DLD1 (cell line): ENCODE results near the gene LIMS1.
"Not testable (repeated sequence)": the region's sequence is repeated elsewhere in the genome, so short reads cannot be mapped to it uniquely, and the experiment has no call there.

Experiments
- in situ Hi-C: cut with HindIII; loops from 2 replicates; pipeline ENCODE4 v1.10.0; 2017; ENCODE audit warnings: low sequenced_read_pairs

Gene LIMS1

DNA sequence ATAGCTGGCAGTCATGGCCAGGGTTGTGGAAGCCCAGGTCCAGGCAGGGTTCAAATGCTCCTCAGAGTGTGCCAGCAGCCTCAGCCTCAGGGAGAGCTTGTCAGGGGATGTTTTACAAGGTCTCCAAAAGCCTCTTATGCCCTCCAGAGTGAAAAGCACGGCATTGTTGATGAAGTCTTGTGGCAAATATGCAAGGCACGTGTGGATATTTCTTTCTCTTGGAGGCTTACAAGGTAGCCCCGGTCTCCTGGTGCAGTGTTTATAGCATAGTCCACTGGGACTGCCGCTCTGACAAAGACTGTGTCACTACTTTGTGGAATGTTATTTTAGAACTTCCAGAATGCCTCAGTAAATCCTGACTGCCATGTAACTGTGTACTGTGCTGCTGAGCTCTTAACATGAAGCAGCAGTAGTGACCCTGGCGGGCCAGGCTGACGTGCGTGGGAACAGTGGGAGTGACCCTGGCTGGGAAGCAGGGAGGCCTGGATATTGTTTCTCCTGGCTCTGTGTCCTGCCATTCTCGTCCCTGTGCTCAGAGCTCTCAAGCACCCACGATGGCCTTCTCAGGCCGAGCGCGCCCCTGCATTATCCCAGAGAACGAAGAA, 120.4 kb downstream of the LIMS1 start:
- in situ Hi-C loops = not testable (repeated sequence)

- in situ Hi-C loops = not testable (repeated sequence)
These were observed 121.0 kb downstream of the LIMS1 start for GRCh38 chr2:108655270-108655669.

DNA sequence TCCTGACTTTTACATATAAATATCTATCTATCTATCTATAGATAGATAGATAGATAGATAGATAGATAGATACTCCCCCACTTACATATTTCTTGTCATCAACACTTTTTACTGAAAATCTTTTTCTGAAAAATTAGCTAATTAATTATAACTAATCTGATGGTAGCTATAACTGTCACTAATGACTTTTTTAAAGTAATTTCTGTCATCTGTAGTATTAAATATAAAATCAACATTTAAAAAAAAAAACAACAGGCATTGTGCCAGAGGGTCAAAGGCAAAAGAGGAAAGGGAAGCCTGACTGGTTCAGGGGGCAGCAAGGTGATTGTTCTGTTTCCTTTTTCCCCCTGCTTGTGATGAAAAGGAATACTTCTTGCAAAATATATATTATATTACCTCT, 122.0 kb downstream of the LIMS1 start:
- in situ Hi-C loops = not testable (repeated sequence)

GRCh38 chr2:108657517-108657916, 123.2 kb downstream of the LIMS1 start:
- in situ Hi-C loops = not testable (repeated sequence)

GRCh38 chr2:108658553-108658952, 124.3 kb downstream of the LIMS1 start:
- in situ Hi-C loops = not testable (repeated sequence)

DNA sequence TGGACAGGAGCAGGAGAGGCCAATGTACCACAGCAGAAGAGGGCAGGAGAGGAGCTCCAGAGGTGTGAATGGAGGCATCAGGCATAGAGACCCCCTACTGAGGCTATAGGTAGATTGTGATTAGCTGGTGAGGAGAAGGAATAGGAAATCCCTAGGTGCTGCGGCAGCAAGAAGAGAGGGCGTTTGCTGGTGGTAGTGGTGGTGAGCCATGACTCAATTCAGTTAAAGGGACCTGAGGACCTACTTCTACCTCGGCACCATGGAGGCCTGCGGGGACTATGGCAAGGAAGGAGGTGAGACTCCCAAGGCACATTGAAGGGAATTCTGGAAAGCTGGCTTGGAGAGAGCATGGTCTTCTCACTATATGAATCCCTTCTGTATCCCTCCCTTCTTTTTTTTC, 127.2 kb downstream of the LIMS1 start:
- in situ Hi-C loops = not testable (repeated sequence)

- in situ Hi-C loops = not testable (repeated sequence)
These were observed 127.9 kb downstream of the LIMS1 start for GRCh38 chr2:108662207-108662612.

DNA sequence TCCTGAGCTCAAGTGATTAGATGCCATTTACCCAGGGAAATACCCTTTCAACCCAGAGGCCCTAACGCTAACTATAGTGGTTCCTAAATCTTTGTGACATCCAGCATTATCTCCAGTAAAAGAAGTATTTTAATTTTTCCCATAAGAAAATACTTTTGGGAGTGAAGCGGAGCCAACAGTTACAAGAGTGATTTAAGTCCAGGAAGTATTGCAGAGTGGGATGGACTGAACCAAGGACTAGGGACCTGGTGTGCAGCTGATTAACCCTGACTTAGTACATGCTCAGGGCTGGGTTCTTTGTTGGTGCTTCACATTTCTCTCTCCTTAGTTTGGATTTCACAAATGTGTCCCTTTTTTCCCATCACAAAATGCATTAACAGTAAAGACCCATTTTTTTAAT, 129.1 kb downstream of the LIMS1 start:
- in situ Hi-C loops = not testable (repeated sequence)

DNA sequence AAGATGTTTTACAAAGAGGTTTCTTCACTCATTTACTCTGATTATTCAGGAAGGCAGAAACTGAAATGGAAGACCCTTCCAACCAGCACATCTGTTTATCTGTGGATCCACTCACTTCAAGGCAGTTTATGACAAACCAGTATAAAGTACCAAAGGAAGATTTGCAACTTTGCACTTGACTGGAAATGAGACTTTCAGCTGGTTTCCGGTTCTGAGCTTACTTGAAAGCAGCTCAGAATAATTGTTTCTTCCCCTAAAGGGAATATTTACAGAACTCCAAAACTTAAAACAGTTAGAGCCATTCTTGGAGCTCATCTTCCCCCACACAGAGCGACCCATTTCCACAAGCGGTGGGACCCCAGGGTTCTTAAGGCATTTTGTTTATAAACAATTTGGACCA, 129.8 kb downstream of the LIMS1 start:
- in situ Hi-C loops = not testable (repeated sequence)

- in situ Hi-C loops = not testable (repeated sequence)
These were observed 130.7 kb downstream of the LIMS1 start for GRCh38 chr2:108664979-108665378.

- in situ Hi-C loops = not testable (repeated sequence)
These were observed 131.7 kb downstream of the LIMS1 start for GRCh38 chr2:108665975-108666374.

GRCh38 chr2:108667140-108667539, 132.9 kb downstream of the LIMS1 start:
- in situ Hi-C loops = not testable (repeated sequence)

- in situ Hi-C loops = not testable (repeated sequence)
These were observed 136.0 kb downstream of the LIMS1 start for GRCh38 chr2:108670282-108670681.

- in situ Hi-C loops = not testable (repeated sequence)
These were observed 138.0 kb downstream of the LIMS1 start for GRCh38 chr2:108672200-108672805.

GRCh38 chr2:108676522-108676921, 142.3 kb downstream of the LIMS1 start:
- in situ Hi-C loops = not testable (repeated sequence)

- in situ Hi-C loops = not testable (repeated sequence)
These were observed 143.0 kb downstream of the LIMS1 start for GRCh38 chr2:108677239-108677744.

DNA sequence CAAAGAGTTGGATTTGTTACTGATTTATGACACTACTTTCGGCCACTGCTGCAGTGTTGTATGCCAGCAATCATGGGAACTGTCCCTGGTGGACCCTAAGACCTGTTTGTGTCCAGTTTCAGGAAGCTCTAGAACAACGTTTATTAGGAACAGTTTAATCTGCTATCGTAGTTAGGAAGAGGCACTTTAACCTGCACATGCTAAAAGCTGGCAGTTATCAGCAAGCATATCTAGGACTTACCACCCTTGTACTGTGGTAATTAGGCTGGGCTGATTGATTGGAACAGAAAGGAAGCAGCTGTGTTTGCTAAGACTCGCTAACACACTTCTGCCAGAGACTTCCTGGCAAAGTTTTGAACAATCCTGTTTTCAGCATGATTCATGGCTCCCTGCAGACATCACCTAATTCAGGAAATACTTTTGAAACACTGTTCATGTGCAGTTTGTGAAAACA, 144.0 kb downstream of the LIMS1 start:
- in situ Hi-C loops = not testable (repeated sequence)

- in situ Hi-C loops = not testable (repeated sequence)
These were observed 146.5 kb downstream of the LIMS1 start for GRCh38 chr2:108680805-108681204.

DNA sequence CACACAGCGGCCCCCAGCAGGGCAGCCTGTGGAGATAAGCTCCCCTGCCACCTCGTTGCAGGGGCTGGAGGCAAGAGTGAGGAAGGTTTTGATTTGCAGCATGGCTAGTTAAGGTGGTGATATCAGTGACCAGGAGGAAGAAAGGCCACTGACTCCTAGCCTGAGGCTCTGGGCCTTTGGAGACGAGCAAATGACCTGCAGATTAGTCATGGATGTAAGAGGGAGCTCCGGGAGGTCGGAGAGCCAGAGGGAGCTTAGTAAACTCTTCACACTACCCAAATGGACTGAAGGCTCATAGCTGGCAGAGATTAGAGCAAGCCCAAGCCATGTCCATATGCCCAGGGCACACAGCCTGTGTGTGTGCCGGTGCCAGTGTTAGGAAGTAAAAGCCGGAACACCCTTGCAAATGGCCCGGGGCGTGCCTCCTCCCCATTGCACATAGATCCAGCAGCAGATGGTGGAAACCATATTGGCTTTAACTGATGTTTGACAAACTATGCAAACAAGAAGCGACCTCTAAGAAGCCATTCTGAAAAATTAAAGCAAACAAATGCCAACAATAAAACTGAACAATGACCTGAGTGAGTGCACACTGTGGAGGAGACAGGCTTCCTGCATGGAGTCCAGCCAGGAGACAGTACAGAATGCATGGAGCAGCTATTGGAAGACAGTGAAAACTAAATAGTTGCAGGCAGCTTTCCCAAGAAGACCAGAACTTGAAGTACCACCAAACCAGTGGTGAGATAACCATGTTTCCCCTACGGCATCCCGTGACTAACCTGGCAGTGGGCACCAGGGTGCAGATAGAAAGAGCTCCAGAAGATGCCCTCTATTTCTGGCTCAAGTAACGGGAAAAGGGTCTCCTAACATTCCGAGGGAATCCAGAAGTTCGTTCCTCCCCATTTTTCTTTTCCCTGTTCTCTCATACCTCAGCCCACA, 154.8 kb downstream of the LIMS1 start:
- in situ Hi-C loops = not testable (repeated sequence)

- in situ Hi-C loops = not testable (repeated sequence)
These were observed 155.7 kb downstream of the LIMS1 start for GRCh38 chr2:108690001-108690400.

DNA sequence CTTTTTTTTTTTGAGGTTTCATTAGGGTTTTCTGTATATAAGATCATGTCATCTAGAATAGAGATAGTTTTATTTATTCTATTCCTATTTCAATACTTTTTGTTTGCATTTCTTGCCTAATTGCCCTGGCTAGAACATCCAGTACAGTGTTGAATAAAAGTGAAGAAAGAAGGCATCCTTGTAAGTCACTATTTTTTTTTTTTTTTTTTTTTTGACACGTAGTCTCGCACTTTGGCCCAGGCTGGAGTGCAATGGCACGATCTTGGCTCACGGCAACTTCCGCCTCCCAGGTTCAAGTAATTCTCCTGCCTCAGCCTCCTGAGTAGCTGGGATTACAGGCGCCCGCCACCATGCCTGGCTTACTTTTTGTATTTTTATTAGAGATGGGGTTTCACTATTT, 157.2 kb downstream of the LIMS1 start:
- in situ Hi-C loops = no loop called here
